CD4-positive, alpha-beta T cell treated with Interleukin-17A for 1 hour (primary cell): ENCODE results near the gene CNTNAP2.
"Not testable (repeated sequence)": the region's sequence is repeated elsewhere in the genome, so short reads cannot be mapped to it uniquely, and the experiment has no call there.

Experiments used
- DNase-seq: peaks from one replicate; pipeline ENCODE4 v3.0.0-alpha.2; 2020

CNTNAP2 gene

GRCh38 chr7:146150153-146150552 lies 33.6 kb downstream of the CNTNAP2 start:
- no peak for DNase-seq

- DNase-seq = no peak
Observed at GRCh38 chr7:146172112-146172511, 55.5 kb downstream of the CNTNAP2 start.

- no peak for DNase-seq
Observed at GRCh38 chr7:146175716-146176115, 59.1 kb downstream of the CNTNAP2 start.

GRCh38 chr7:146176860-146177259 lies 60.3 kb downstream of the CNTNAP2 start:
- DNase-seq = no peak

- DNase-seq = no peak
Observed at GRCh38 chr7:146177301-146177700, 60.7 kb downstream of the CNTNAP2 start.

GRCh38 chr7:146185844-146186243 lies 69.2 kb downstream of the CNTNAP2 start:
- no peak for DNase-seq

GRCh38 chr7:146191428-146191827 lies 74.8 kb downstream of the CNTNAP2 start:
- not testable (repeated sequence) for DNase-seq

- no peak for DNase-seq
Observed at GRCh38 chr7:146201945-146202344, 85.3 kb downstream of the CNTNAP2 start.

GRCh38 chr7:146206270-146206669 lies 89.7 kb downstream of the CNTNAP2 start:
- no peak for DNase-seq

- no peak for DNase-seq
Observed at GRCh38 chr7:146208492-146208891, 91.9 kb downstream of the CNTNAP2 start.

- DNase-seq = no peak
Observed at GRCh38 chr7:146214842-146215241, 98.2 kb downstream of the CNTNAP2 start.

- DNase-seq = no peak
Observed at GRCh38 chr7:146216396-146217041, 99.9 kb downstream of the CNTNAP2 start.

GRCh38 chr7:146223851-146224250 lies 107.2 kb downstream of the CNTNAP2 start:
- DNase-seq = no peak

GRCh38 chr7:146232604-146233003 lies 116.0 kb downstream of the CNTNAP2 start:
- DNase-seq = no peak

- DNase-seq = no peak
Observed at GRCh38 chr7:146235195-146235594, 118.6 kb downstream of the CNTNAP2 start.

GRCh38 chr7:146242661-146243060 lies 126.1 kb downstream of the CNTNAP2 start:
- DNase-seq = no peak

- DNase-seq = not testable (repeated sequence)
Observed at GRCh38 chr7:146247991-146248390, 131.4 kb downstream of the CNTNAP2 start.

GRCh38 chr7:146248744-146249143 lies 132.1 kb downstream of the CNTNAP2 start:
- DNase-seq = not testable (repeated sequence)

- no peak for DNase-seq
Observed at GRCh38 chr7:146249272-146249671, 132.7 kb downstream of the CNTNAP2 start.

- no peak for DNase-seq
Observed at GRCh38 chr7:146255609-146256008, 139.0 kb downstream of the CNTNAP2 start.

- no peak for DNase-seq
Observed at GRCh38 chr7:146262527-146262926, 145.9 kb downstream of the CNTNAP2 start.

- no peak for DNase-seq
Observed at GRCh38 chr7:146276888-146277287, 160.3 kb downstream of the CNTNAP2 start.

GRCh38 chr7:146285418-146285817 lies 168.8 kb downstream of the CNTNAP2 start:
- DNase-seq = no peak

GRCh38 chr7:146290746-146291145 lies 174.1 kb downstream of the CNTNAP2 start:
- DNase-seq = no peak

GRCh38 chr7:146291900-146292299 lies 175.3 kb downstream of the CNTNAP2 start:
- no peak for DNase-seq
